BJ (cell line): ENCODE measurements around the gene CAMKMT. TPM values are rescaled to one million over a fixed set of nuclear protein-coding genes. Genes with fewer than 3 reads are reported as not detected.

Experiments
- CTCF ChIA-PET: fragments of 350-600 bp; formaldehyde crosslinking; extraction: SDS; loops from one replicate; lab custom pipeline; 2021; ENCODE audit warnings: antibody characterized with exemption, inconsistent platforms; lab: Yijun Ruan, JAX
- POLR2A ChIA-PET: fragments of 300-600 bp; sonication (Branson Sonifier 250); formaldehyde crosslinking; extraction: SDS; loops from one replicate; lab custom pipeline; 2021; ENCODE audit warnings: antibody characterized with exemption; lab: Charles Lee
- DNase-seq: peaks from one replicate; pipeline ENCODE4 v3.0.0-alpha.2; 2011; ENCODE audit warnings: low read depth
- H3K27me3 ChIP-seq: 2 replicates; pipeline ENCODE4 v1.6.0; 2011; ENCODE audit warnings: low read length; ENCODE audit not compliant: control insufficient read depth, insufficient read depth
- H3K36me3 ChIP-seq: 2 replicates; pipeline ENCODE4 v1.5.1; 2011; ENCODE audit warnings: low read length; ENCODE audit not compliant: control insufficient read depth, insufficient read depth
- H3K4me3 ChIP-seq: 2 replicates; pipeline ENCODE4 v1.5.1; 2011; ENCODE audit warnings: low read depth, mild to moderate bottlenecking, control low read depth, low read length
- CTCF ChIP-seq: IDR thresholded peaks from 2 replicates; pipeline ENCODE4 v1.5.1; 2011; ENCODE audit warnings: low read depth, mild to moderate bottlenecking, control low read depth, inconsistent platforms, low read length, moderate library complexity; ENCODE audit not compliant: insufficient read depth
- polyA plus RNA-seq: library from polyadenylated mRNA; depleted of rRNA; stranded (reverse); fragments of >200 nt; gene quantifications from 2 replicates; pipeline ENCODE4 v1.2.3, GENCODE V29; 2011

The CAMKMT gene
- polyA plus RNA-seq, 1 experiment, result 2.0 TPM

- Histone ChIP-seq H3K36me3 (no peaks in the 10 kb centered on the region), H3K4me3 (no peak overlapping the region), H3K27me3 (no peaks in the 10 kb centered on the region)
- DNase-seq, result no peak
- TF ChIP-seq CTCF, result no peak
- CTCF ChIA-PET, result no interaction called here
- POLR2A ChIA-PET, result interaction anchor here (0.6 kb wide), 1 partner anchor 1533 kb away, joined by 8 read pairs; no protein-coding TSS in a partner anchor
Measured at GRCh38 chr2:44545005-44545404, 183.3 kb downstream of the CAMKMT start.

GRCh38 chr2:44546459-44547127, 184.8 kb downstream of the CAMKMT start:
- no peak for TF ChIP-seq CTCF
- H3K36me3 ChIP-seq, result no peaks in the 10 kb centered on the region
- CTCF ChIA-PET, result interaction anchor here (0.6 kb wide), 1 partner anchor 8 kb away, joined by 3 read pairs; no protein-coding TSS in a partner anchor

GRCh38 chr2:44547718-44548117, 186.0 kb downstream of the CAMKMT start:
- TF ChIP-seq CTCF, result no peak
- Histone ChIP-seq H3K4me3 (no peak overlapping the region), H3K27me3 (no peaks in the 10 kb centered on the region), H3K36me3 (no peaks in the 10 kb centered on the region)
- ChIA-PET POLR2A (no interaction called here), CTCF (interaction anchor here (0.6 to 1.5 kb wide), 3 partner anchors 9 to 21 kb away, joined by 3 to 4 read pairs (median 3); no protein-coding TSS in a partner anchor)
- DNase-seq, result no peak

More at GRCh38 chr2:44546459-44547127, 184.8 kb downstream of the CAMKMT start:
- no peak for DNase-seq
- Histone ChIP-seq H3K27me3 (no peaks in the 10 kb centered on the region), H3K4me3 (no peak overlapping the region)
- POLR2A ChIA-PET, result no interaction called here

- no peak for TF ChIP-seq CTCF
- Histone ChIP-seq H3K4me3 (no peak overlapping the region), H3K36me3 (no peaks in the 10 kb centered on the region), H3K27me3 (no peaks in the 10 kb centered on the region)
- no peak for DNase-seq
- ChIA-PET CTCF (interaction anchor here (1.1 to 1.5 kb wide), 4 partner anchors 12 to 407 kb away, joined by 3 to 5 read pairs (median 4); no protein-coding TSS in a partner anchor), POLR2A (no interaction called here)
Measured at GRCh38 chr2:44548221-44549098, 186.7 kb downstream of the CAMKMT start.

GRCh38 chr2:44549099-44549471, 187.3 kb downstream of the CAMKMT start:
- Histone ChIP-seq H3K36me3 (no peaks in the 10 kb centered on the region), H3K27me3 (no peaks in the 10 kb centered on the region), H3K4me3 (no peak overlapping the region)
- ChIA-PET POLR2A (no interaction called here), CTCF (interaction anchor here (1.1 to 1.3 kb wide), 3 partner anchors 11 to 406 kb away, joined by 3 to 5 read pairs (median 3); no protein-coding TSS in a partner anchor)
- DNase-seq, result peak; percentile 63
- TF ChIP-seq CTCF, result no peak
